ENCODE data around the gene LCE2B.

DNA sequence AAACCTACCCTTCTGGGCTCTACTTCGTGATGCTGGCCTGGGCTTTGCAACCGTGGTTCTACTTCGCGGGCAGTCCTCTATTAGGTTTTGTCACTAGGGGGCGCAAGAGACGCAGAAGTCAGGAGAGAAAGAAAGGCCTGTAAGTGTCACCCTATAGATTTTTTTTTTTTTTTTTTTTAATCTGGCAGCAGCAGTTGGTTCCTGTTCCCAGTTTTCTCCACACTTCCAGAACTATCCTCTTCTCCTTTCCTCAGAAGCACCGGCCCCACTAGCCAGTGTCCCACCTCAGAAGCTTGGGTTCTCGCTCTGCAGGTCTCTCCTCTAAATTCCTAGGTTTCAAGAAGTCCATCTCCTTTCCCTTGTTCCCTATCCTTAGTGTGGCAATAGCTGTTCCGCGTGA lies 31.8 kb upstream of the LCE2B start:
- no peak for TF ChIP-seq ZFP30 (CRISPR knock-in tag; IDR thresholded peaks at IDR 0.05)
- no peak for TF ChIP-seq GLIS3 (CRISPR knock-in tag; IDR thresholded peaks at IDR 0.05)
- TF ChIP-seq, protein P1, sequence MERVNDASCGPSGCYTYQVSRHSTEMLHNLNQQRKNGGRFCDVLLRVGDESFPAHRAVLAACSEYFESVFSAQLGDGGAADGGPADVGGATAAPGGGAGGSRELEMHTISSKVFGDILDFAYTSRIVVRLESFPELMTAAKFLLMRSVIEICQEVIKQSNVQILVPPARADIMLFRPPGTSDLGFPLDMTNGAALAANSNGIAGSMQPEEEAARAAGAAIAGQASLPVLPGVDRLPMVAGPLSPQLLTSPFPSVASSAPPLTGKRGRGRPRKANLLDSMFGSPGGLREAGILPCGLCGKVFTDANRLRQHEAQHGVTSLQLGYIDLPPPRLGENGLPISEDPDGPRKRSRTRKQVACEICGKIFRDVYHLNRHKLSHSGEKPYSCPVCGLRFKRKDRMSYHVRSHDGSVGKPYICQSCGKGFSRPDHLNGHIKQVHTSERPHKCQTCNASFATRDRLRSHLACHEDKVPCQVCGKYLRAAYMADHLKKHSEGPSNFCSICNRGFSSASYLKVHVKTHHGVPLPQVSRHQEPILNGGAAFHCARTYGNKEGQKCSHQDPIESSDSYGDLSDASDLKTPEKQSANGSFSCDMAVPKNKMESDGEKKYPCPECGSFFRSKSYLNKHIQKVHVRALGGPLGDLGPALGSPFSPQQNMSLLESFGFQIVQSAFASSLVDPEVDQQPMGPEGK (CRISPR knock-in tag; IDR thresholded peaks at IDR 0.05; ENCODE audit: borderline replicate concordance) = no peak
- TF ChIP-seq, protein P2, sequence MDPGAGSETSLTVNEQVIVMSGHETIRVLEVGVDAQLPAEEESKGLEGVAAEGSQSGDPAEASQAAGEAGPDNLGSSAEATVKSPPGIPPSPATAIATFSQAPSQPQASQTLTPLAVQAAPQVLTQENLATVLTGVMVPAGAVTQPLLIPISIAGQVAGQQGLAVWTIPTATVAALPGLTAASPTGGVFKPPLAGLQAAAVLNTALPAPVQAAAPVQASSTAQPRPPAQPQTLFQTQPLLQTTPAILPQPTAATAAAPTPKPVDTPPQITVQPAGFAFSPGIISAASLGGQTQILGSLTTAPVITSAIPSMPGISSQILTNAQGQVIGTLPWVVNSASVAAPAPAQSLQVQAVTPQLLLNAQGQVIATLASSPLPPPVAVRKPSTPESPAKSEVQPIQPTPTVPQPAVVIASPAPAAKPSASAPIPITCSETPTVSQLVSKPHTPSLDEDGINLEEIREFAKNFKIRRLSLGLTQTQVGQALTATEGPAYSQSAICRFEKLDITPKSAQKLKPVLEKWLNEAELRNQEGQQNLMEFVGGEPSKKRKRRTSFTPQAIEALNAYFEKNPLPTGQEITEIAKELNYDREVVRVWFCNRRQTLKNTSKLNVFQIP (CRISPR knock-in tag; IDR thresholded peaks at IDR 0.05; ENCODE audit: borderline replicate concordance, low read depth) = no peak
- no peak for TF ChIP-seq RARB (CRISPR knock-in tag; IDR thresholded peaks at IDR 0.05)
